H1 (cell line): Measurements from ENCODE around the gene CNPY4. TPM values are rescaled to one million over a fixed set of nuclear protein-coding genes. Genes with fewer than 3 reads are reported as not detected.
"Not testable (repeated sequence)": the region's sequence is repeated elsewhere in the genome, so short reads cannot be mapped to it uniquely, and the experiment has no call there.

Experiments used
- CTCF ChIA-PET: fragments of 300-600 bp; sonication (Branson Sonifier 250); formaldehyde crosslinking; loops from one replicate; lab custom pipeline; 2021; ENCODE audit not compliant: partially characterized antibody; lab: Charles Lee
- POLR2A ChIA-PET: fragments of 300-600 bp; sonication (Branson Sonifier 250); formaldehyde crosslinking; loops from one replicate; lab custom pipeline; 2021; ENCODE audit warnings: inconsistent platforms; ENCODE audit not compliant: partially characterized antibody; lab: Charles Lee
- DNase-seq, 2 experiments: peaks; one replicate each; pipeline versions ENCODE4 v3.0.0 to v3.0.0-alpha.2; 2010 to 2022; ENCODE audit warnings: low spot score in 2 of 2, low read depth in 1 of 2, mixed read lengths in 1 of 2
- FAIRE-seq: peaks from 2 replicates; lab custom pipeline; 2011; peaks lifted over from hg19 to GRCh38; lab: Jason Lieb, UNC
- H2AFZ ChIP-seq: 2 replicates; pipeline ENCODE4 v1.8.1; 2012; ENCODE audit warnings: low read length, inconsistent platforms
- H2AK5ac ChIP-seq: 2 replicates; pipeline ENCODE4 v1.6.1; 2013; ENCODE audit warnings: low read depth, low read length
- H2BK120ac ChIP-seq: replicated peaks from 2 replicates; pipeline ENCODE3; 2013; ENCODE audit warnings: low read depth, low read length, inconsistent platforms
- H2BK12ac ChIP-seq: 2 replicates; pipeline ENCODE4 v1.6.1; 2013; ENCODE audit warnings: low read depth, low read length
- H2BK15ac ChIP-seq: 2 replicates; pipeline ENCODE4 v1.6.1; 2013; ENCODE audit warnings: low read length
- H2BK20ac ChIP-seq: 2 replicates; pipeline ENCODE4 v1.6.1; 2013; ENCODE audit warnings: low read length
- H2BK5ac ChIP-seq: 2 replicates; pipeline ENCODE4 v1.6.1; 2013; ENCODE audit warnings: low read depth, low read length
- H3K14ac ChIP-seq: 2 replicates; pipeline ENCODE4 v1.6.1; 2013; ENCODE audit warnings: inconsistent platforms; ENCODE audit not compliant: insufficient read length
- H3K18ac ChIP-seq: 2 replicates; pipeline ENCODE4 v1.6.1; 2013; ENCODE audit warnings: low read length; ENCODE audit errors: extremely low read depth
- H3K23ac ChIP-seq: 2 replicates; pipeline ENCODE4 v1.6.1; 2013; ENCODE audit warnings: inconsistent platforms; ENCODE audit not compliant: insufficient read length
- H3K23me2 ChIP-seq: 2 replicates; pipeline ENCODE4 v1.6.1; 2013; ENCODE audit warnings: low read depth, low read length
- H3K27ac ChIP-seq: 2 replicates; pipeline ENCODE4 v1.6.1; 2011; ENCODE audit warnings: low read depth, low read length, inconsistent platforms
- H3K27me3 ChIP-seq, 4 experiments: replicated peaks in 1 of 4; 1 replicate in 1 of 4; 2 replicates in 3 of 4; pipeline versions ENCODE4 v1.6.1 to v1.8.1; 2011 to 2013; ENCODE audit warnings: low read length in 3 of 4, mild to moderate bottlenecking in 3 of 4, inconsistent platforms in 2 of 4, mixed read lengths in 2 of 4, moderate library complexity in 1 of 4; ENCODE audit not compliant: control insufficient read depth in 3 of 4, insufficient read depth in 3 of 4; ENCODE audit errors: extremely low read depth in 1 of 4
- H3K36me3 ChIP-seq, 4 experiments: 2 replicates each; pipeline versions ENCODE4 v1.6.1 to v1.8.1; 2011 to 2013; ENCODE audit warnings: mild to moderate bottlenecking in 4 of 4, low read length in 3 of 4, moderate library complexity in 2 of 4, control low read depth in 1 of 4, inconsistent platforms in 1 of 4; ENCODE audit not compliant: insufficient read depth in 4 of 4, control insufficient read depth in 2 of 4
- H3K4ac ChIP-seq: replicated peaks from 2 replicates; pipeline ENCODE3; 2013; ENCODE audit warnings: low read length, low read depth, mixed read lengths, inconsistent platforms; ENCODE audit not compliant: insufficient read length
- H3K4me1 ChIP-seq, 4 experiments: replicated peaks in 1 of 4; 1 replicate in 1 of 4; 2 replicates in 3 of 4; pipeline versions ENCODE4 v1.6.1 to v1.8.1; 2011 to 2013; ENCODE audit warnings: low read length in 3 of 4, inconsistent platforms in 2 of 4, mixed read lengths in 1 of 4; ENCODE audit not compliant: insufficient read depth in 4 of 4, control insufficient read depth in 3 of 4
- H3K4me2 ChIP-seq, 2 experiments: 2 replicates each; pipeline versions ENCODE4 v1.6.1 to v1.8.1; 2011 to 2013; ENCODE audit warnings: low read depth in 2 of 2, low read length in 2 of 2, control low read depth in 1 of 2, inconsistent platforms in 1 of 2, mild to moderate bottlenecking in 1 of 2; ENCODE audit not compliant: insufficient read depth in 1 of 2
- H3K4me3 ChIP-seq, 4 experiments: fragments of 200-600, 300-600 bp in 1 of 4; sonication (generic), shearing (Covaris generic), sonication (Bioruptor Twin) in 1 of 4; 2 replicates each; pipeline versions ENCODE4 v1.5.1 to v1.8.1; 2011 to 2016; ENCODE audit warnings: low read length in 4 of 4, low read depth in 3 of 4, control low read depth in 2 of 4, inconsistent platforms in 2 of 4, mild to moderate bottlenecking in 2 of 4, mixed read lengths in 1 of 4, moderate library complexity in 1 of 4; ENCODE audit not compliant: insufficient read depth in 2 of 4; ENCODE audit errors: extremely low read depth in 1 of 4
- H3K56ac ChIP-seq: replicated peaks from 2 replicates; pipeline ENCODE3; 2013; ENCODE audit warnings: low read depth, mild to moderate bottlenecking, mixed read lengths, low read length, inconsistent platforms; ENCODE audit not compliant: insufficient read length
- H3K79me1 ChIP-seq: 2 replicates; pipeline ENCODE4 v1.6.1; 2013; ENCODE audit warnings: low read depth, low read length, control low read depth
- H3K79me2 ChIP-seq, 2 experiments: 2 replicates each; pipeline versions ENCODE4 v1.6.1 to v1.8.1; 2012 to 2013; ENCODE audit warnings: low read length in 2 of 2, mild to moderate bottlenecking in 2 of 2, inconsistent platforms in 1 of 2; ENCODE audit not compliant: insufficient read depth in 2 of 2, control insufficient read depth in 1 of 2
- H3K9ac ChIP-seq, 4 experiments: replicated peaks in 1 of 4; 1 replicate in 1 of 4; 2 replicates in 3 of 4; pipeline versions ENCODE4 v1.6.1 to v1.8.1; 2011 to 2013; ENCODE audit warnings: low read depth in 3 of 4, low read length in 3 of 4, control low read depth in 2 of 4, mild to moderate bottlenecking in 2 of 4, moderate library complexity in 2 of 4, inconsistent platforms in 1 of 4; ENCODE audit errors: extremely low read depth in 1 of 4
- H3K9me3 ChIP-seq, 2 experiments: 2 replicates each; pipeline versions ENCODE4 v1.6.1 to v1.8.1; 2012 to 2013; ENCODE audit warnings: mild to moderate bottlenecking in 2 of 2, moderate library complexity in 2 of 2, control low read depth in 1 of 2, inconsistent platforms in 1 of 2, low read depth in 1 of 2, low read length in 1 of 2, mixed read lengths in 1 of 2; ENCODE audit not compliant: insufficient read depth in 2 of 2
- H4K20me1 ChIP-seq, 2 experiments: replicated peaks in 1 of 2; 2 replicates each; pipeline versions ENCODE3 to v1.8.1; 2011 to 2013; ENCODE audit warnings: inconsistent platforms in 2 of 2, low read length in 2 of 2, mild to moderate bottlenecking in 1 of 2; ENCODE audit not compliant: insufficient read depth in 2 of 2, control insufficient read depth in 1 of 2
- H4K5ac ChIP-seq: 2 replicates; pipeline ENCODE4 v1.6.1; 2013; ENCODE audit warnings: low read length, low read depth, mixed read lengths, inconsistent platforms; ENCODE audit not compliant: insufficient read length
- H4K8ac ChIP-seq: 2 replicates; pipeline ENCODE4 v1.8.0; 2013; ENCODE audit warnings: mild to moderate bottlenecking, moderate library complexity, low read length, inconsistent platforms; ENCODE audit not compliant: insufficient read depth; ENCODE audit errors: extremely low read depth
- H4K91ac ChIP-seq: replicated peaks from 2 replicates; pipeline ENCODE3; 2013; ENCODE audit warnings: low read length, mixed read lengths, inconsistent platforms; ENCODE audit not compliant: insufficient read length
- WGBS, 2 experiments: shearing (Covaris generic) in 1 of 2; methylation state at CpG; one replicate each; pipeline versions ENCODE4 v1.1.6 to v1.1.7; 2013 to 2015; ENCODE audit warnings: low lambda C conversion rate in 2 of 2, mixed read lengths in 2 of 2, inconsistent platforms in 1 of 2, low coverage in 1 of 2, missing lambda C conversion rate in 1 of 2; ENCODE audit not compliant: insufficient replicate concordance in 2 of 2, insufficient coverage in 1 of 2, insufficient read length in 1 of 2; ENCODE audit errors: extremely low coverage in 1 of 2, missing lambda C conversion rate in 1 of 2; 5-methylcytosine and 5-hydroxymethylcytosine counted together
- polyA plus RNA-seq, 7 experiments: library from polyadenylated mRNA; depleted of rRNA in 3 of 7; stranded (reverse) in 5 of 7; unstranded in 2 of 7; fragments of >200 nt in 5 of 7; fragments of 200-250 nt in 2 of 7; gene quantifications; 1 replicate in 5 of 7; 2 replicates in 1 of 7; 4 replicates in 1 of 7; pipeline versions ENCODE4 v1.2.1 to v1.2.3, GENCODE V29; 2011 to 2013; ENCODE audit warnings: missing spikeins in 2 of 7, mixed read lengths in 2 of 7
- total RNA-seq: library from RNA; stranded (reverse); fragmentation: NEBNext Ultra II Directional; extraction: Animal tissue kit (Norgen Biotek cat#: 25700); gene quantifications from 2 replicates; pipeline ENCODE4 v1.2.1, GENCODE V29; 2021

Gene CNPY4
- total and polyA plus RNA-seq, 2 of the 8 experiments (the other 6 are each of a cell fraction or from before 2014, with no cell fraction given) = 10.2 to 15.3 TPM

DNA sequence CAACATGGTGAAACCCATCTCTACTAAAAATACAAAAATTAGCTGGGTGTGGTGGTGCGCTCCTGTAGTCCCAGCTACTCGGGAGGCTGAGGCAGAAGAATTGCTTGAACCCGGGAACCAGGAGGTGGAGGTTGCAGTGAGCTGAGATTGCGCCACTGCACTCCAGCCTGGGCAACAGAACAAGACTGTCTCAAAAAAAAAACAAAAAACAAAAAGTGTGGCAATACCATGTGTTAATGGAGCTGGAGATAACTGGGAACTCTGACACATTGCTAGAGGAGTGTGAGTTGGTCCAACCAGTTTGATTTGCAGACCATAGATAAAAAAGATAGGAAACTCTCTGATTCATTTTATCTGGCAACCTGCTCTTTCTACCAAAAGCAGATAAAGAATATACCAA is 26.9 kb downstream of the CNPY4 start:
- CTCF ChIA-PET = interaction anchor here (0.6 to 10.2 kb wide), 6 partner anchors 14 to 480 kb away, joined by 3 to 108 read pairs (median 7); no protein-coding TSS in a partner anchor
- not testable (repeated sequence) for H3K23ac ChIP-seq, H4K91ac ChIP-seq, FAIRE-seq, H3K4me1 ChIP-seq, H3K4me3 ChIP-seq, H3K14ac ChIP-seq, H2BK120ac ChIP-seq, H3K23me2 ChIP-seq, H3K27me3 ChIP-seq, H3K4ac ChIP-seq, H3K79me1 ChIP-seq, H3K27ac ChIP-seq, H4K5ac ChIP-seq, H3K4me2 ChIP-seq, H4K20me1 ChIP-seq, H2BK12ac ChIP-seq, H3K18ac ChIP-seq, H2AFZ ChIP-seq, H2BK5ac ChIP-seq, H3K9me3 ChIP-seq, H2BK15ac ChIP-seq, DNase-seq, H3K9ac ChIP-seq, H3K56ac ChIP-seq, H2AK5ac ChIP-seq, H2BK20ac ChIP-seq, H4K8ac ChIP-seq, H3K36me3 ChIP-seq
- 98% methylated on average over 4 of the region's 4 CpGs; no CpG with 5 or more reads in 1 of the 2 experiments for WGBS, 2 experiments
- peaks cover 0 to 12% of the 10 kb centered on the region in 2 experiments; a peak in 2 of 4 replicates for H3K79me2 ChIP-seq
- POLR2A ChIA-PET = interaction anchor here (0.7 to 1.8 kb wide), 4 partner anchors 8 to 54 kb away, joined by 3 to 6 read pairs (median 3); no protein-coding TSS in a partner anchor
